CD4-positive, alpha-beta T cell treated with Interleukin-12 subunit alpha and Interleukin-12 subunit beta, for 1 hour (primary cell): ENCODE results near the gene IRGQ.
"Not testable (repeated sequence)": the region's sequence is repeated elsewhere in the genome, so short reads cannot be mapped to it uniquely, and the experiment has no call there.

Experiments
- DNase-seq: peaks from one replicate; pipeline ENCODE4 v3.0.0-alpha.2; 2020

IRGQ gene

GRCh38 chr19:43569657-43570056 lies 26.3 kb downstream of the IRGQ start:
- no peak for DNase-seq

- DNase-seq: no peak
These were observed 31.1 kb downstream of the IRGQ start for GRCh38 chr19:43564800-43565199.

GRCh38 chr19:43563816-43564457 lies 32.0 kb downstream of the IRGQ start:
- no peak for DNase-seq

GRCh38 chr19:43562698-43563241 lies 33.2 kb downstream of the IRGQ start:
- DNase-seq: peak; percentile 90

- no peak for DNase-seq
These were observed 33.7 kb downstream of the IRGQ start for GRCh38 chr19:43562226-43562697.

- DNase-seq: no peak
These were observed 34.6 kb downstream of the IRGQ start for GRCh38 chr19:43561139-43561970.

GRCh38 chr19:43560687-43561086 lies 35.2 kb downstream of the IRGQ start:
- no peak for DNase-seq

- peak; percentile 89 for DNase-seq
These were observed 40.7 kb downstream of the IRGQ start for GRCh38 chr19:43555185-43555770.

- no peak for DNase-seq
These were observed 41.5 kb downstream of the IRGQ start for GRCh38 chr19:43554317-43554895.

- no peak for DNase-seq
These were observed 42.3 kb downstream of the IRGQ start for GRCh38 chr19:43553656-43554055.

GRCh38 chr19:43552616-43553015 lies 43.3 kb downstream of the IRGQ start:
- no peak for DNase-seq

- no peak for DNase-seq
These were observed 43.8 kb downstream of the IRGQ start for GRCh38 chr19:43552198-43552450.

- no peak for DNase-seq
These were observed 44.3 kb downstream of the IRGQ start for GRCh38 chr19:43551399-43552197.

GRCh38 chr19:43548706-43549105 lies 47.2 kb downstream of the IRGQ start:
- no peak for DNase-seq

- not testable (repeated sequence) for DNase-seq
These were observed 48.0 kb downstream of the IRGQ start for GRCh38 chr19:43547926-43548325.

GRCh38 chr19:43546581-43546980 lies 49.4 kb downstream of the IRGQ start:
- no peak for DNase-seq

- DNase-seq: no peak
These were observed 50.0 kb downstream of the IRGQ start for GRCh38 chr19:43545981-43546380.

- DNase-seq: no peak
These were observed 50.7 kb downstream of the IRGQ start for GRCh38 chr19:43545276-43545675.

GRCh38 chr19:43544077-43544476 lies 51.9 kb downstream of the IRGQ start:
- no peak for DNase-seq

- no peak for DNase-seq
These were observed 53.8 kb downstream of the IRGQ start for GRCh38 chr19:43541920-43542650.

- DNase-seq: no peak
These were observed 55.6 kb downstream of the IRGQ start for GRCh38 chr19:43540381-43540780.

GRCh38 chr19:43538922-43539321 lies 57.0 kb downstream of the IRGQ start:
- DNase-seq: no peak
